HG03575 (cell line): ENCODE data around the gene JMJD8.
"Not testable (repeated sequence)": the region's sequence is repeated elsewhere in the genome, so short reads cannot be mapped to it uniquely, and the experiment has no call there.

Source experiments
- ATAC-seq: cut with Tn5 transposase; IDR thresholded peaks from one replicate; pipeline ENCODE4 v1.9.1; 2021; ENCODE audit not compliant: unreplicated experiment, insufficient number of reproducible peaks, low FRiP score; ENCODE audit errors: extremely low read depth

The JMJD8 gene

GRCh38 chr16:723695-724094 lies 39.6 kb upstream of the JMJD8 start:
- no peak for ATAC-seq

- no peak for ATAC-seq
Measured at GRCh38 chr16:722835-723633, 38.9 kb upstream of the JMJD8 start.

- no peak for ATAC-seq
Measured at GRCh38 chr16:721765-722540, 37.8 kb upstream of the JMJD8 start.

- no peak for ATAC-seq
Measured at GRCh38 chr16:720990-721764, 37.0 kb upstream of the JMJD8 start, which contains the start of gene ANTKMT. ANTKMT (plus strand) TSS chr16:721146; CDS start chr16:721275, 129 bp downstream.

GRCh38 chr16:720447-720989 lies 36.4 kb upstream of the JMJD8 start:
- ATAC-seq: no peak

GRCh38 chr16:719815-720446 lies 35.8 kb upstream of the JMJD8 start:
- no peak for ATAC-seq

GRCh38 chr16:718922-719321 lies 34.8 kb upstream of the JMJD8 start:
- no peak for ATAC-seq

- no peak for ATAC-seq
Measured at GRCh38 chr16:718389-718788, 34.3 kb upstream of the JMJD8 start.

GRCh38 chr16:717450-718245 lies 33.5 kb upstream of the JMJD8 start:
- ATAC-seq: no peak

GRCh38 chr16:716768-717325 lies 32.7 kb upstream of the JMJD8 start:
- ATAC-seq: no peak

- ATAC-seq: no peak
Measured at GRCh38 chr16:716200-716568, 32.0 kb upstream of the JMJD8 start.

- ATAC-seq: no peak
Measured at GRCh38 chr16:715477-716199, 31.5 kb upstream of the JMJD8 start.

GRCh38 chr16:714558-715476 lies 30.7 kb upstream of the JMJD8 start, which contains the start of gene METRN:
METRN (plus strand) TSS chr16:715118; CDS start chr16:715290, 172 bp downstream.
- no peak for ATAC-seq

GRCh38 chr16:714079-714478 lies 29.9 kb upstream of the JMJD8 start:
- no peak for ATAC-seq

- not testable (repeated sequence) for ATAC-seq
Measured at GRCh38 chr16:712740-713250, 28.7 kb upstream of the JMJD8 start.
